A549 treated with RU486 at 1 μM for 4 hours (cell line): ENCODE results near the gene MID1. TPM values are rescaled to one million over a fixed set of nuclear protein-coding genes. Genes with fewer than 3 reads are reported as not detected.

Experiments used
- total RNA-seq: library from RNA; stranded (reverse); fragments of 200-300 nt; extraction: Qiagen RNA extraction; gene quantifications from 5 replicates; pipeline ENCODE4 v1.2.3, GENCODE V29; 2022; ENCODE audit warnings: low read depth

Gene MID1, protein sequence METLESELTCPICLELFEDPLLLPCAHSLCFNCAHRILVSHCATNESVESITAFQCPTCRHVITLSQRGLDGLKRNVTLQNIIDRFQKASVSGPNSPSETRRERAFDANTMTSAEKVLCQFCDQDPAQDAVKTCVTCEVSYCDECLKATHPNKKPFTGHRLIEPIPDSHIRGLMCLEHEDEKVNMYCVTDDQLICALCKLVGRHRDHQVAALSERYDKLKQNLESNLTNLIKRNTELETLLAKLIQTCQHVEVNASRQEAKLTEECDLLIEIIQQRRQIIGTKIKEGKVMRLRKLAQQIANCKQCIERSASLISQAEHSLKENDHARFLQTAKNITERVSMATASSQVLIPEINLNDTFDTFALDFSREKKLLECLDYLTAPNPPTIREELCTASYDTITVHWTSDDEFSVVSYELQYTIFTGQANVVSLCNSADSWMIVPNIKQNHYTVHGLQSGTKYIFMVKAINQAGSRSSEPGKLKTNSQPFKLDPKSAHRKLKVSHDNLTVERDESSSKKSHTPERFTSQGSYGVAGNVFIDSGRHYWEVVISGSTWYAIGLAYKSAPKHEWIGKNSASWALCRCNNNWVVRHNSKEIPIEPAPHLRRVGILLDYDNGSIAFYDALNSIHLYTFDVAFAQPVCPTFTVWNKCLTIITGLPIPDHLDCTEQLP
- total RNA-seq = 34.5 to 52.3 TPM (median 46.3 TPM) in 5 replicates

DNA sequence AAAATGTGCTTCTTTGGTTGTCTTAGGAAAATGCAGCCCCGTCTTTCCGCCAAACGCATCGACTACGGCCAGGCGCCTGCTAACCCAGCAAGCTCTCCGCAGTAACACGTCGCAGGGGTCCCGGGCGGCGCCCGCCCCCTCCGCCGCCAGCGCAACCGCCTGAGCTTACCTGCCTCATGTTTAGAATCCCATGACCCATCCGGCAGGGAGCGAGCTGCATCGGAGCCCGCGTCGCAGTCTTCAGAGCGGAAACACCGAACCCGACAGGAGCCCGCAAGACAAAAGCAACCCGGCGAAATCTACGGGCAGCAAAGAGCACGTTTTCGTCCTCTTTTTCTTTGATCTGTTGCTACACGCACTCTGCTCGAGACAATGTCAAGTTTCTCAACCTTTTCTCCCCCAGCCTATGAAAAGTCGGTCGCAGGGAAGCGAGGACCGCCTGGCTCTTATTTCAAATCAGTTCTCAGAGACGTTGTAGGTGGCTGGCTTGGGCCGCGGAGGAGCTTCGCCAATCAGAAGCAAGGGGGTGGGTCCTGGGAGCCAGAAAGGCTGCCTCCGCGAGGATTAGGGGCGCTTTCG, at the start of gene MID1:
TSS of gene MID1 (minus strand) at position 465 of the 579 bp plus-strand sequence. CDS start 53,038 bp downstream, outside the sequence.

